HepG2 (cell line): ENCODE data around the gene CR1. TPM values are rescaled to one million over a fixed set of nuclear protein-coding genes. Genes with fewer than 3 reads are reported as not detected.
"Not testable (repeated sequence)": the region's sequence is repeated elsewhere in the genome, so short reads cannot be mapped to it uniquely, and the experiment has no call there.

Experiments used
- ATAC-seq: fragments of 200-7000 bp; cut with Tn5 transposase; 3 replicates; pipeline ENCODE4 v1.9.1; 2020; ENCODE audit warnings: mild to moderate bottlenecking, moderate library complexity
- BruUV-seq: library from RNA; stranded (reverse); fragments of 400-500 nt; replicated peaks from 2 replicates; lab custom pipeline; 2021; lab: Mats Ljungman, UMichigan
- CTCF ChIA-PET: fragments of 300-600 bp; formaldehyde crosslinking; extraction: SDS; loops from one replicate; lab custom pipeline; 2021; ENCODE audit warnings: low total read pairs, inconsistent platforms, low intra/inter-chr PET ratio; lab: Yijun Ruan, JAX
- POLR2A ChIA-PET: fragments of 350-600 bp; sonication (Branson Sonifier 250); formaldehyde crosslinking; loops from one replicate; lab custom pipeline; 2020; ENCODE audit warnings: antibody characterized with exemption, inconsistent platforms; lab: Yijun Ruan, JAX
- DNase-seq: peaks from one replicate; pipeline ENCODE4 v3.0.0-alpha.2; 2015; ENCODE audit warnings: low spot score
- FAIRE-seq: peaks from 3 replicates; lab custom pipeline; 2011; peaks lifted over from hg19 to GRCh38; lab: Jason Lieb, UNC
- H2AFZ ChIP-seq: one replicate; pipeline ENCODE4 v1.6.1; 2011; ENCODE audit warnings: low read length, inconsistent platforms
- H3K27ac ChIP-seq: fragments of 300-600 bp; 3 replicates; pipeline ENCODE4 v1.8.0; 2011; ENCODE audit warnings: mixed run types, mild to moderate bottlenecking, mixed read lengths, low read length, inconsistent platforms; ENCODE audit not compliant: insufficient read depth; ENCODE audit errors: extremely low read length
- H3K27me3 ChIP-seq, 2 experiments: fragments of 200-600 bp in 1 of 2; 2 replicates in 1 of 2; 3 replicates in 1 of 2; pipeline versions ENCODE4 v1.6.0 to v1.8.0; 2011; ENCODE audit warnings: low read length in 2 of 2, mild to moderate bottlenecking in 2 of 2, moderate library complexity in 2 of 2, inconsistent platforms in 1 of 2; ENCODE audit not compliant: insufficient read depth in 2 of 2, control insufficient read depth in 1 of 2
- H3K36me3 ChIP-seq, 2 experiments: fragments of 200-600 bp in 1 of 2; replicated peaks in 1 of 2; 2 replicates in 1 of 2; 3 replicates in 1 of 2; pipeline versions ENCODE4 v1.5.1 to v1.8.0; 2011; ENCODE audit warnings: low read length in 2 of 2, inconsistent platforms in 1 of 2; ENCODE audit not compliant: insufficient read depth in 2 of 2, control insufficient read depth in 1 of 2
- H3K4me1 ChIP-seq: 2 replicates; pipeline ENCODE4 v1.5.1; 2012; ENCODE audit warnings: low read length, inconsistent platforms; ENCODE audit not compliant: insufficient read depth
- H3K4me2 ChIP-seq: 2 replicates; pipeline ENCODE4 v1.6.0; 2011; ENCODE audit warnings: low read depth, low read length, inconsistent platforms
- H3K4me3 ChIP-seq, 3 experiments: fragments of 200-600 bp in 1 of 3; sonication (generic), shearing (Covaris generic) in 1 of 3; replicated peaks in 1 of 3; 2 replicates each; pipeline ENCODE4 v1.5.1; 2011 to 2016; ENCODE audit warnings: low read length in 3 of 3, inconsistent platforms in 2 of 3, low read depth in 2 of 3, mild to moderate bottlenecking in 2 of 3, control low read depth in 1 of 3, mixed read lengths in 1 of 3; ENCODE audit not compliant: insufficient read depth in 1 of 3
- H3K79me2 ChIP-seq: one replicate; pipeline ENCODE4 v1.6.1; 2011; ENCODE audit warnings: low read length, inconsistent platforms; ENCODE audit not compliant: insufficient read depth
- H3K9ac ChIP-seq: 2 replicates; pipeline ENCODE4 v1.6.0; 2011; ENCODE audit warnings: mild to moderate bottlenecking, low read depth, low read length, inconsistent platforms; ENCODE audit not compliant: insufficient read depth
- H3K9me3 ChIP-seq: 2 replicates; pipeline ENCODE4 v1.5.1; 2012; ENCODE audit warnings: mild to moderate bottlenecking, low read length
- H4K20me1 ChIP-seq: 2 replicates; pipeline ENCODE4 v1.6.0; 2011; ENCODE audit warnings: inconsistent platforms, mild to moderate bottlenecking, low read length, moderate library complexity; ENCODE audit not compliant: insufficient read depth
- ARNTL ChIP-seq: sonication (generic); formaldehyde crosslinking; IDR thresholded peaks from 2 replicates; pipeline ENCODE4 v1.4.0; 2020; ENCODE audit warnings: mild to moderate bottlenecking, missing genetic modification reagents
- BRF2 ChIP-seq: sonication (generic); formaldehyde crosslinking; IDR thresholded peaks from 2 replicates; pipeline ENCODE4 v1.8.1; 2022; ENCODE audit warnings: mild to moderate bottlenecking, missing genetic modification reagents
- DPF2 ChIP-seq: sonication (generic); formaldehyde crosslinking; IDR thresholded peaks from 2 replicates; pipeline ENCODE4 v1.4.0; 2020; ENCODE audit warnings: mild to moderate bottlenecking, low read depth, missing genetic modification reagents, borderline replicate concordance
- KAT2B ChIP-seq: fragments of 150-350 bp; IDR thresholded peaks from 2 replicates; pipeline ENCODE4 v1.6.1; 2014; ENCODE audit warnings: low read depth, low read length, borderline replicate concordance
- MATR3 ChIP-seq: sonication (generic); formaldehyde crosslinking; IDR thresholded peaks from 2 replicates; pipeline ENCODE4 v1.4.0; 2020; ENCODE audit warnings: missing genetic modification reagents
- MYC ChIP-seq: sonication (generic); formaldehyde crosslinking; IDR thresholded peaks from 2 replicates; pipeline ENCODE4 v1.9.0; 2021; ENCODE audit warnings: missing genetic modification reagents, borderline replicate concordance
- RELA ChIP-seq: sonication (generic); formaldehyde crosslinking; IDR thresholded peaks from 2 replicates; pipeline ENCODE4 v1.4.0; 2020; ENCODE audit warnings: missing genetic modification reagents
- SRY ChIP-seq: sonication (generic); formaldehyde crosslinking; IDR thresholded peaks from 2 replicates; pipeline ENCODE4 v1.8.0; 2022; ENCODE audit warnings: mild to moderate bottlenecking, missing genetic modification reagents
- ZNF143 ChIP-seq: sonication (generic); formaldehyde crosslinking; IDR thresholded peaks from 2 replicates; pipeline ENCODE4 v1.4.0; 2020; ENCODE audit warnings: missing genetic modification reagents
- ZNF574 ChIP-seq: sonication (generic); formaldehyde crosslinking; IDR thresholded peaks from 2 replicates; pipeline ENCODE4 v1.4.0; 2020; ENCODE audit warnings: missing genetic modification reagents
- WGBS: methylation state at CpG from one replicate; pipeline ENCODE4 v1.1.6; 2017; ENCODE audit warnings: low lambda C conversion rate; 5-methylcytosine and 5-hydroxymethylcytosine counted together
- in situ Hi-C: cut with HindIII; loops from 2 replicates; pipeline ENCODE4 v1.10.0; 2017; ENCODE audit warnings: low pct_unique_long_range_greater_than_20kb; ENCODE audit not compliant: extremely low pct_ligation_motif_present
- intact Hi-C: fragments of 100-400 bp; cut with micrococcal nuclease; formaldehyde crosslinking; loops from one replicate; pipeline ENCODE4 v1.10.0; 2022; ENCODE audit not compliant: unreplicated experiment
- polyA plus RNA-seq, 8 experiments: library from polyadenylated mRNA; depleted of rRNA in 3 of 8; stranded (reverse) in 7 of 8; unstranded in 1 of 8; fragments of >200 nt; fragmentation: Illumina TruSeq in 4 of 8; extraction: Trizol in 4 of 8; gene quantifications; 2 replicates each; pipeline versions ENCODE4 v1.2.1 to v1.2.3, GENCODE V29; 2011 to 2016; ENCODE audit warnings: low read depth in 4 of 8, missing spikeins in 1 of 8, mixed read lengths in 1 of 8; ENCODE audit not compliant: insufficient read depth in 1 of 8
- total RNA-seq, 5 experiments: library from RNA; depleted of rRNA; stranded (reverse); fragments of >200 nt; fragmentation: Illumina TruSeq; extraction: Trizol; gene quantifications; 2 replicates each; pipeline ENCODE4 v1.2.3, GENCODE V29; 2016; ENCODE audit warnings: low read depth in 1 of 5
- TF ChIP-seq, protein P1 (sequence below): sonication (generic); formaldehyde crosslinking; IDR thresholded peaks from 2 replicates; pipeline ENCODE4 v1.8.0; 2022; ENCODE audit warnings: mild to moderate bottlenecking, missing genetic modification reagents, moderate library complexity
- TF ChIP-seq, protein P2 (sequence below): sonication (generic); formaldehyde crosslinking; IDR thresholded peaks from 2 replicates; pipeline ENCODE4 v1.5.0; 2020; ENCODE audit warnings: missing genetic modification reagents

Gene CR1
- total and polyA plus RNA-seq, 2 of the 13 experiments (the other 11 are each of a cell fraction or from before 2014, with no cell fraction given): not detected

DNA sequence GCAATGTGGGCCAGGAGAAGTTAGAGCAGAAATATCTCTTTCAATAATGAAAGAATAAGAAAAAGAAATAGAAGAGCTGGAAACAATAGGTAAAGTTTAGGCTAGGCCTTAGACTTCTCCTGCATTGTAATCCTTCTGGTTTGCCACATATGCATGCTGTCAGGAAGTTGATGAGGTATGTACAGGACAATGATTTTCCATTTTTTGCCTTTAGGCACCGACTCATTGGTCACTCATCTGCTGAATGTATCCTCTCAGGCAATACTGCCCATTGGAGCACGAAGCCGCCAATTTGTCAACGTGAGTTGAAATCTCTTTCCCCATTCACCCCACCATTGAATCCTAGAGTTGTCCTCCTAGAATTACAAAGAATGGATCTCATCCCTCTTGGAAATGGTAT lies 79.4 kb downstream of the CR1 start:
- intact Hi-C loops, H3K79me2 ChIP-seq, H3K4me2 ChIP-seq, POLR2A ChIA-PET, BruUV-seq, FAIRE-seq, H3K9me3 ChIP-seq, H3K36me3 ChIP-seq, DNase-seq, H3K27me3 ChIP-seq, H4K20me1 ChIP-seq, H3K4me3 ChIP-seq, H2AFZ ChIP-seq, H3K4me1 ChIP-seq, H3K9ac ChIP-seq, ATAC-seq, CTCF ChIA-PET, in situ Hi-C loops, H3K27ac ChIP-seq: not testable (repeated sequence)
- 39% methylated on average over 4 of the region's 4 CpGs for WGBS

GRCh38 chr1:207578796-207579435 lies 83.0 kb downstream of the CR1 start:
- CTCF ChIA-PET: interaction anchor here (0.8 to 2.0 kb wide), 4 partner anchors 41 to 120 kb away, joined by 3 to 17 read pairs (median 6); no protein-coding TSS in a partner anchor
- Histone ChIP-seq H2AFZ (no peak overlapping the region), H3K4me3 (no peak overlapping the region), H4K20me1 (no peaks in the 10 kb centered on the region), H3K4me1 (no peaks in the 10 kb centered on the region), H3K36me3 (no peaks in the 10 kb centered on the region), H3K9ac (no peak overlapping the region), H3K27ac (no peak overlapping the region), H3K79me2 (no peaks in the 10 kb centered on the region), H3K9me3 (no peaks in the 10 kb centered on the region), H3K4me2 (no peak overlapping the region), H3K27me3 (no peaks in the 10 kb centered on the region)
- in situ Hi-C loops (no loop called here), intact Hi-C loops (loop anchor here (1.0 kb wide), 1 partner anchor 41 kb away; no protein-coding TSS in a partner anchor)
- WGBS: 0% methylated on average over 5 of the region's 5 CpGs
- no peak for FAIRE-seq
- POLR2A ChIA-PET: no interaction called here
- BruUV-seq: no TSS peak
- ATAC-seq: no peak; the same call in 2 of the 3 replicates
- no peak for DNase-seq
- TF ChIP-seq, protein P1, sequence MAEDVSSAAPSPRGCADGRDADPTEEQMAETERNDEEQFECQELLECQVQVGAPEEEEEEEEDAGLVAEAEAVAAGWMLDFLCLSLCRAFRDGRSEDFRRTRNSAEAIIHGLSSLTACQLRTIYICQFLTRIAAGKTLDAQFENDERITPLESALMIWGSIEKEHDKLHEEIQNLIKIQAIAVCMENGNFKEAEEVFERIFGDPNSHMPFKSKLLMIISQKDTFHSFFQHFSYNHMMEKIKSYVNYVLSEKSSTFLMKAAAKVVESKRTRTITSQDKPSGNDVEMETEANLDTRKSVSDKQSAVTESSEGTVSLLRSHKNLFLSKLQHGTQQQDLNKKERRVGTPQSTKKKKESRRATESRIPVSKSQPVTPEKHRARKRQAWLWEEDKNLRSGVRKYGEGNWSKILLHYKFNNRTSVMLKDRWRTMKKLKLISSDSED (CRISPR knock-in tag): no peak
- no peak for TF ChIP-seq BRF2 (CRISPR knock-in tag)
- TF ChIP-seq ZNF574 (CRISPR knock-in tag): no peak
- TF ChIP-seq DPF2 (CRISPR knock-in tag): no peak
- TF ChIP-seq ZNF143 (CRISPR knock-in tag): no peak
- no peak for TF ChIP-seq MATR3 (CRISPR knock-in tag)
- no peak for TF ChIP-seq KAT2B
- TF ChIP-seq RELA (CRISPR knock-in tag): no peak
- TF ChIP-seq, protein P2, sequence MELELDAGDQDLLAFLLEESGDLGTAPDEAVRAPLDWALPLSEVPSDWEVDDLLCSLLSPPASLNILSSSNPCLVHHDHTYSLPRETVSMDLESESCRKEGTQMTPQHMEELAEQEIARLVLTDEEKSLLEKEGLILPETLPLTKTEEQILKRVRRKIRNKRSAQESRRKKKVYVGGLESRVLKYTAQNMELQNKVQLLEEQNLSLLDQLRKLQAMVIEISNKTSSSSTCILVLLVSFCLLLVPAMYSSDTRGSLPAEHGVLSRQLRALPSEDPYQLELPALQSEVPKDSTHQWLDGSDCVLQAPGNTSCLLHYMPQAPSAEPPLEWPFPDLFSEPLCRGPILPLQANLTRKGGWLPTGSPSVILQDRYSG: no peak
- no peak for TF ChIP-seq SRY (CRISPR knock-in tag)
- TF ChIP-seq ARNTL (CRISPR knock-in tag): no peak
- TF ChIP-seq MYC (CRISPR knock-in tag): no peak
